IMR-90 (cell line): ENCODE data around the gene SERPING1. TPM values are rescaled to one million over a fixed set of nuclear protein-coding genes. Genes with fewer than 3 reads are reported as not detected.

ENCODE experiments used
- ATAC-seq: fragments of 200-7000 bp; cut with Tn5 transposase; 2 replicates; pipeline ENCODE4 v1.9.1; 2020; ENCODE audit warnings: low read depth, mild to moderate bottlenecking, moderate library complexity
- BruUV-seq: library from RNA; stranded (reverse); fragments of 400-500 nt; replicated peaks from 2 replicates; lab custom pipeline; 2021; lab: Mats Ljungman, UMichigan
- CTCF ChIA-PET: fragments of 300-600 bp; formaldehyde crosslinking; extraction: SDS; loops from one replicate; lab custom pipeline; 2021; ENCODE audit warnings: antibody characterized with exemption; lab: Yijun Ruan, JAX
- POLR2A ChIA-PET: fragments of 300-600 bp; sonication (Branson Sonifier 250); formaldehyde crosslinking; loops from one replicate; lab custom pipeline; 2022; ENCODE audit warnings: antibody characterized with exemption; ENCODE audit not compliant: unreplicated experiment; lab: Charles Lee
- DNase-seq: peaks from one replicate; pipeline ENCODE4 v3.0.0; 2013
- H2AFZ ChIP-seq: replicated peaks from 2 replicates; pipeline ENCODE3; 2013; ENCODE audit warnings: low read length, mild to moderate bottlenecking; ENCODE audit not compliant: poor library complexity
- H2AK5ac ChIP-seq: 2 replicates; pipeline ENCODE4 v1.6.1; 2013; ENCODE audit warnings: low read depth, low read length, inconsistent platforms
- H2AK9ac ChIP-seq: replicated peaks from 2 replicates; pipeline ENCODE3; 2013; ENCODE audit warnings: mild to moderate bottlenecking, low read depth, low read length, moderate library complexity; ENCODE audit not compliant: poor library complexity
- H2BK120ac ChIP-seq: 2 replicates; pipeline ENCODE4 v1.6.1; 2013; ENCODE audit warnings: low read depth, low read length, inconsistent platforms
- H2BK15ac ChIP-seq: 3 replicates; pipeline ENCODE4 v1.6.1; 2013; ENCODE audit warnings: low read depth, low read length, inconsistent platforms
- H2BK20ac ChIP-seq: 2 replicates; pipeline ENCODE4 v1.6.1; 2013; ENCODE audit warnings: low read depth, mild to moderate bottlenecking, inconsistent platforms, low read length, moderate library complexity
- H2BK5ac ChIP-seq: 2 replicates; pipeline ENCODE4 v1.6.1; 2013; ENCODE audit warnings: mild to moderate bottlenecking, low read depth, low read length, inconsistent platforms; ENCODE audit not compliant: poor library complexity, severe bottlenecking
- H3K14ac ChIP-seq: replicated peaks from 2 replicates; pipeline ENCODE4 v1.6.1; 2013; ENCODE audit warnings: low read depth, low read length, inconsistent platforms
- H3K18ac ChIP-seq: 2 replicates; pipeline ENCODE4 v1.6.1; 2013; ENCODE audit warnings: low read depth, low read length, control low read depth
- H3K23ac ChIP-seq: 2 replicates; pipeline ENCODE4 v1.6.1; 2013; ENCODE audit warnings: low read depth, low read length, inconsistent platforms
- H3K27ac ChIP-seq: 2 replicates; pipeline ENCODE4 v1.5.1; 2013; ENCODE audit warnings: mild to moderate bottlenecking, control low read depth, low read length; ENCODE audit not compliant: insufficient read depth
- H3K27me3 ChIP-seq: 2 replicates; pipeline ENCODE4 v1.6.1; 2013; ENCODE audit warnings: low read length; ENCODE audit not compliant: control insufficient read depth, insufficient read depth
- H3K36me3 ChIP-seq: 2 replicates; pipeline ENCODE4 v1.6.1; 2013; ENCODE audit warnings: low read length, mixed read lengths; ENCODE audit not compliant: control insufficient read depth, insufficient read depth
- H3K4ac ChIP-seq: 2 replicates; pipeline ENCODE4 v1.6.1; 2013; ENCODE audit warnings: low read depth, low read length, inconsistent platforms
- H3K4me1 ChIP-seq: 2 replicates; pipeline ENCODE4 v1.6.1; 2013; ENCODE audit warnings: low read length, mixed read lengths; ENCODE audit not compliant: control insufficient read depth, insufficient read depth
- H3K4me2 ChIP-seq: 2 replicates; pipeline ENCODE4 v1.6.1; 2013; ENCODE audit warnings: low read depth, mild to moderate bottlenecking, control low read depth, low read length, moderate library complexity
- H3K4me3 ChIP-seq: 2 replicates; pipeline ENCODE4 v1.5.1; 2013; ENCODE audit warnings: low read depth, mild to moderate bottlenecking, control low read depth, low read length, moderate library complexity; ENCODE audit not compliant: insufficient read depth
- H3K56ac ChIP-seq: 2 replicates; pipeline ENCODE4 v1.6.1; 2013; ENCODE audit warnings: low read length, inconsistent platforms; ENCODE audit not compliant: insufficient read depth; ENCODE audit errors: extremely low read depth
- H3K79me1 ChIP-seq, 2 experiments: 2 replicates each; pipeline ENCODE4 v1.6.1; 2013; ENCODE audit warnings: low read length in 2 of 2, inconsistent platforms in 1 of 2, low read depth in 1 of 2
- H3K9ac ChIP-seq: 2 replicates; pipeline ENCODE4 v1.6.1; 2013; ENCODE audit warnings: low read depth, low read length, control low read depth
- H3K9me1 ChIP-seq: 2 replicates; pipeline ENCODE4 v1.6.1; 2013; ENCODE audit warnings: low read length, inconsistent platforms; ENCODE audit not compliant: insufficient read depth
- H3K9me3 ChIP-seq: 2 replicates; pipeline ENCODE4 v1.6.1; 2013; ENCODE audit warnings: low read length; ENCODE audit not compliant: control insufficient read depth, insufficient read depth
- H4K20me1 ChIP-seq: 2 replicates; pipeline ENCODE4 v1.6.1; 2013; ENCODE audit warnings: low read length, inconsistent platforms; ENCODE audit not compliant: insufficient read depth
- H4K5ac ChIP-seq: 2 replicates; pipeline ENCODE4 v1.6.1; 2013; ENCODE audit warnings: mild to moderate bottlenecking, low read depth, low read length, control low read depth
- H4K8ac ChIP-seq, 2 experiments: 2 replicates each; pipeline ENCODE4 v1.6.1; 2013; ENCODE audit warnings: low read depth in 2 of 2, low read length in 2 of 2, control low read depth in 1 of 2, inconsistent platforms in 1 of 2
- H4K91ac ChIP-seq: 2 replicates; pipeline ENCODE4 v1.6.1; 2013; ENCODE audit warnings: low read depth, low read length, inconsistent platforms; ENCODE audit not compliant: insufficient read depth
- CHD1 ChIP-seq: IDR thresholded peaks from 2 replicates; pipeline ENCODE4 v1.6.1; 2012; ENCODE audit warnings: low read depth, low read length, improper control_type of control experiment
- MAFK ChIP-seq: IDR thresholded peaks from 2 replicates; pipeline ENCODE4 v1.6.1; 2012; ENCODE audit warnings: low read depth, low read length, improper control_type of control experiment
- NFE2L2 ChIP-seq: fragments of 150-350 bp; IDR thresholded peaks from 2 replicates; pipeline ENCODE4 v1.6.1; 2016; ENCODE audit warnings: low read depth, mild to moderate bottlenecking, low read length
- RFX5 ChIP-seq: IDR thresholded peaks from 2 replicates; pipeline ENCODE4 v1.8.0; 2012; ENCODE audit warnings: low read depth, mild to moderate bottlenecking, low read length, moderate library complexity
- WGBS, 2 experiments: methylation state at CpG; one replicate each; pipeline versions ENCODE4 v1.1.5 to v1.1.7; 2013; ENCODE audit warnings: missing lambda C conversion rate in 2 of 2; ENCODE audit not compliant: insufficient read length in 1 of 2; ENCODE audit errors: extremely low coverage in 2 of 2; 5-methylcytosine and 5-hydroxymethylcytosine counted together
- dilution Hi-C: fragments of 300-500 bp; cut with HindIII; formaldehyde crosslinking; loops from one replicate; pipeline ENCODE4 v1.14.3; 2018; ENCODE audit warnings: low sequenced_read_pairs; ENCODE audit not compliant: unreplicated experiment
- in situ Hi-C: fragments of 300-500 bp; cut with MboI; formaldehyde crosslinking; loops from 3 replicates; pipeline ENCODE4 v1.14.3; 2019; ENCODE audit warnings: low sequenced_read_pairs, inconsistent platforms, mixed read lengths
- intact Hi-C: fragments of 100-400 bp; cut with micrococcal nuclease; formaldehyde crosslinking; loops from 2 replicates; pipeline ENCODE4 v1.10.0; 2022
- polyA plus RNA-seq, 3 experiments: library from polyadenylated mRNA; depleted of rRNA; stranded (reverse); fragments of >200 nt; gene quantifications; 2 replicates each; pipeline ENCODE4 v1.2.3, GENCODE V29; 2012; ENCODE audit warnings: low replicate concordance in 1 of 3
- total RNA-seq: library from RNA; depleted of rRNA; stranded (reverse); fragments of >200 nt; gene quantifications from 2 replicates; pipeline ENCODE4 v1.2.3, GENCODE V29; 2012
- TF ChIP-seq, protein P1 (sequence below): fragments of 150-350 bp; IDR thresholded peaks from 2 replicates; pipeline ENCODE4 v1.6.1; 2016; ENCODE audit warnings: low read depth, mild to moderate bottlenecking, low read length, moderate library complexity, borderline replicate concordance

SERPING1 gene
- total and polyA plus RNA-seq, 2 of the 4 experiments (the other 2 are of a cell fraction): 2.0 to 30.7 TPM

DNA sequence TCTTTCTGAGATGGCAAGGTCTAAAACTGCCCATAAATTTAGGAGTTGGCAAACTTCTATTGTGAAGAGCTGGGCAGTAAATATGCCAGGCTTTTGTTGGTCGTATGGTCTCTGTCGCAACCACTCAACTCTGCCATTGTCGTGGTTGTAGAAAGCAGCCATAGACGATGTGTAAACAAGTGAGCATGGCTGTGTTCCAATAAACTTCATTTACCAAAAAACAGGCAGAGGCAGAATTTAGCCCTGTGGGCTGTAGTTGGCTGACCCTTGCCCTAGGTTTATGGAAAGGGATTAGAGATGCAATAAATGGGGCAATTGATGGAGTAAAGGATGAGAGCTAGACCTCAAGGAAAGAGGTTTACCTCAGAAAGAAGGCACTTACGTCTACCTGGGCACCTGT, 34.6 kb downstream of the SERPING1 start:
- Histone ChIP-seq H4K20me1 (no peaks in the 10 kb centered on the region), H3K18ac (no peak overlapping the region), H2AFZ (no peak overlapping the region), H4K5ac (no peak overlapping the region), H3K56ac (no peak overlapping the region), H3K27ac (no peak overlapping the region), H3K4me2 (no peak overlapping the region), H3K9ac (no peak overlapping the region), H3K14ac (no peak overlapping the region), H2BK20ac (no peak overlapping the region), H2AK5ac (no peak overlapping the region), H2BK15ac (no peak overlapping the region), H3K36me3 (no peaks in the 10 kb centered on the region), H4K8ac (no peak overlapping the region), H3K9me3 (no peaks in the 10 kb centered on the region), H4K91ac (no peak overlapping the region), H2BK120ac (no peak overlapping the region), H2BK5ac (no peak overlapping the region), H3K27me3 (peaks cover 30% of the 10 kb centered on the region), H3K4me3 (no peak overlapping the region), H3K9me1 (no peaks in the 10 kb centered on the region; the same call in 1 of the 2 replicates), H3K4ac (no peak overlapping the region), H3K4me1 (no peaks in the 10 kb centered on the region), H3K79me1 (no peaks in the 10 kb centered on the region), H2AK9ac (no peak overlapping the region), H3K23ac (no peak overlapping the region)
- ChIA-PET CTCF (no interaction called here), POLR2A (no interaction called here)
- in situ Hi-C loops: no loop called here
- DNase-seq (no peak), ATAC-seq (no peak)
- dilution Hi-C loops: no loop called here
- BruUV-seq: no TSS peak
- intact Hi-C loops: no loop called here
- no peak for TF ChIP-seq CHD1
- TF ChIP-seq MAFK: no peak
- no peak for TF ChIP-seq NFE2L2
- TF ChIP-seq RFX5: no peak
- TF ChIP-seq, protein P1, sequence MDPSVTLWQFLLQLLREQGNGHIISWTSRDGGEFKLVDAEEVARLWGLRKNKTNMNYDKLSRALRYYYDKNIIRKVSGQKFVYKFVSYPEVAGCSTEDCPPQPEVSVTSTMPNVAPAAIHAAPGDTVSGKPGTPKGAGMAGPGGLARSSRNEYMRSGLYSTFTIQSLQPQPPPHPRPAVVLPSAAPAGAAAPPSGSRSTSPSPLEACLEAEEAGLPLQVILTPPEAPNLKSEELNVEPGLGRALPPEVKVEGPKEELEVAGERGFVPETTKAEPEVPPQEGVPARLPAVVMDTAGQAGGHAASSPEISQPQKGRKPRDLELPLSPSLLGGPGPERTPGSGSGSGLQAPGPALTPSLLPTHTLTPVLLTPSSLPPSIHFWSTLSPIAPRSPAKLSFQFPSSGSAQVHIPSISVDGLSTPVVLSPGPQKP: no peak
- no CpG with 5 or more reads among the region's 5 CpGs for WGBS, 2 experiments
